Pancreas (tissue), 10 donors: ENCODE data around the gene RXRA. TPM values are rescaled to one million over a fixed set of nuclear protein-coding genes. Genes with fewer than 3 reads are reported as not detected.
A peak's percentile ranks its signal among the peaks of the same experiment; 100 is the strongest.

Experiments
- ATAC-seq, 4 donors: fragments of 200-7000 bp; cut with Tn5 transposase; one replicate each; pipeline versions ENCODE4 v1.8.0 to v1.9.1; 2020; ENCODE audit warnings: mild to moderate bottlenecking in 4 of 4, moderate library complexity in 4 of 4
- DNase-seq, 6 donors: peaks; one replicate each; pipeline ENCODE4 v3.0.0-alpha.2; 2020
- FAIRE-seq: peaks from 2 replicates; lab custom pipeline; 2012; peaks lifted over from hg19 to GRCh38; lab: Jason Lieb, UNC
- H3K27ac ChIP-seq, 4 donors: fragments of 200-600 bp; sonication (generic); 1 replicate in 3 of 4; 2 replicates in 1 of 4; pipeline versions ENCODE4 v1.5.0 to v1.8.0; 2020
- H3K27me3 ChIP-seq, 4 donors: fragments of 200-600 bp; one replicate each; pipeline ENCODE4 v1.8.0; 2021
- H3K36me3 ChIP-seq, 3 donors: fragments of 200-600 bp; sonication (generic) in 1 of 3; one replicate each; pipeline versions ENCODE4 v1.5.0 to v1.8.0; 2020 to 2021
- H3K4me1 ChIP-seq, 3 donors: fragments of 200-600 bp; one replicate each; pipeline ENCODE4 v1.8.0; 2021
- H3K4me3 ChIP-seq, 4 donors: fragments of 200-600 bp; sonication (generic) in 2 of 4; one replicate each; pipeline versions ENCODE4 v1.5.0 to v1.8.0; 2020 to 2021
- H3K9me3 ChIP-seq, 4 donors: fragments of 200-600 bp; one replicate each; pipeline ENCODE4 v1.8.0; 2021
- CTCF ChIP-seq, 4 donors: fragments of 200-600 bp; sonication (generic) in 3 of 4; IDR thresholded peaks; one replicate each; pipeline versions ENCODE4 v1.5.0 to v1.8.0; 2021; ENCODE audit warnings: antibody characterized with exemption in 4 of 4
- WGBS, 2 donors: extraction: QIAGEN DNeasy Blood & Tissue Kit; methylation state at CpG; one replicate each; pipeline ENCODE4 v1.1.7; 2013; 5-methylcytosine and 5-hydroxymethylcytosine counted together
- intact Hi-C, 3 donors: fragments of 100-400 bp; cut with DNase I; formaldehyde crosslinking; loops; one replicate each; pipeline versions ENCODE4 v1.11.1 to v1.14.2; 2022
- polyA plus RNA-seq, 2 donors: library from polyadenylated mRNA; stranded (reverse); fragments of 200-250 nt; gene quantifications; one replicate each; pipeline ENCODE4 v1.2.3, GENCODE V29; 2013
- total RNA-seq, 6 donors: library from RNA; stranded (reverse); fragmentation: NEBNext Ultra II Directional in 4 of 6; extraction: Animal tissue kit (Norgen Biotek cat#: 25700) in 4 of 6; gene quantifications; one replicate each; pipeline versions ENCODE4 v1.2.1 to v1.2.4, GENCODE V29; 2021 to 2023
- donor health status: healthy with polysubstance abuse.
- donor health status: DM: no; HTN: no; CAD: no; lungs with moderate emphysema.
- donor health status: DM: no; HTN: no; CAD: no.
- donor health status: control.
- donor health status: control.
- donor health status: Bipolar disorder and iron deficiency.
- donor health status: DM: yes; HTN: yes; CAD: no.
- donor health status: DM: no; HTN: no; CAD: no.
- donor health status: DM: no; HTN: no; CAD: no.
- donor health status: DM: yes; HTN: yes; CAD: no.

Gene RXRA
- total and polyA plus RNA-seq, 8 donors = 20.2 to 35.1 (median 22.9) TPM

- no peaks in the 10 kb centered on the region for H3K9me3 ChIP-seq
- no peaks in the 10 kb centered on the region for H3K4me1 ChIP-seq
- no peak overlapping the region for H3K4me3 ChIP-seq
- WGBS, 2 donors = 40 to 46% methylated on average over 22 to 24 of the region's 24 CpGs
- ATAC-seq (peak in 3 of 4 donors; percentile 36 to 50 (median 36)), DNase-seq (peak in 2 of 6 donors; percentile 14 to 30), FAIRE-seq (no peak)
- no peaks in the 10 kb centered on the region for H3K36me3 ChIP-seq
- no peak overlapping the region for H3K27ac ChIP-seq
- intact Hi-C loops = no loop called here
- H3K27me3 ChIP-seq = no peaks in the 10 kb centered on the region
- no peak for TF ChIP-seq CTCF (IDR thresholded peaks at IDR 0.05)
Observed at GRCh38 chr9:134293611-134294152, 32.6 kb upstream of the RXRA start.

- Histone ChIP-seq H3K27ac (no peak overlapping the region), H3K4me1 (no peaks in the 10 kb centered on the region), H3K27me3 (no peaks in the 10 kb centered on the region), H3K36me3 (no peaks in the 10 kb centered on the region), H3K4me3 (no peak overlapping the region), H3K9me3 (no peaks in the 10 kb centered on the region)
- peak in 2 of 6 donors; percentile 29 to 46 for DNase-seq
- ATAC-seq = peak in 2 of 4 donors; percentile 34 to 36
- 64 to 72% methylated on average over 44 to 45 of the region's 45 CpGs for WGBS, 2 donors
- TF ChIP-seq CTCF (IDR thresholded peaks at IDR 0.05) = no peak
- intact Hi-C loops = no loop called here
- FAIRE-seq = no peak
Observed at GRCh38 chr9:134294153-134295071, 31.8 kb upstream of the RXRA start.

- H3K4me1 ChIP-seq = no peaks in the 10 kb centered on the region
- DNase-seq = peak in 2 of 6 donors; percentile 13 to 43
- intact Hi-C loops = no loop called here
- 72 to 83% methylated on average over 24 to 25 of the region's 25 CpGs for WGBS, 2 donors
- no peak overlapping the region for H3K27ac ChIP-seq
- no peaks in the 10 kb centered on the region for H3K9me3 ChIP-seq
- H3K27me3 ChIP-seq = no peaks in the 10 kb centered on the region
- no peaks in the 10 kb centered on the region for H3K36me3 ChIP-seq
- no peak for ATAC-seq
- no peak for TF ChIP-seq CTCF (IDR thresholded peaks at IDR 0.05)
- H3K4me3 ChIP-seq = no peak overlapping the region
- no peak for FAIRE-seq
Observed at GRCh38 chr9:134295101-134295745, 31.0 kb upstream of the RXRA start.

GRCh38 chr9:134295746-134296250 is 30.5 kb upstream of the RXRA start:
- H3K27ac ChIP-seq = no peak overlapping the region
- DNase-seq = peak in 2 of 6 donors; percentile 6 to 29
- 75 to 87% methylated on average over 12 of the region's 12 CpGs for WGBS, 2 donors
- intact Hi-C loops = no loop called here
- no peak for FAIRE-seq
- no peaks in the 10 kb centered on the region for H3K4me1 ChIP-seq
- H3K27me3 ChIP-seq = no peaks in the 10 kb centered on the region
- no peak for TF ChIP-seq CTCF (IDR thresholded peaks at IDR 0.05)
- no peaks in the 10 kb centered on the region for H3K36me3 ChIP-seq
- no peaks in the 10 kb centered on the region for H3K9me3 ChIP-seq
- no peak overlapping the region for H3K4me3 ChIP-seq
- no peak for ATAC-seq
